GM19468 (cell line): ENCODE data around the gene RALBP1.

Source experiments
- ATAC-seq: cut with Tn5 transposase; IDR thresholded peaks from one replicate; pipeline ENCODE4 v1.9.1; 2021; ENCODE audit warnings: mild to moderate bottlenecking, moderate library complexity, moderate number of reproducible peaks; ENCODE audit not compliant: unreplicated experiment; ENCODE audit errors: extremely low read depth

RALBP1 gene

GRCh38 chr18:9578306-9578705, 103.0 kb downstream of the RALBP1 start:
- ATAC-seq: no peak

GRCh38 chr18:9581667-9582066, 106.4 kb downstream of the RALBP1 start:
- no peak for ATAC-seq

- no peak for ATAC-seq
Measured at GRCh38 chr18:9586814-9587213, 111.5 kb downstream of the RALBP1 start.
